ENCODE measurements around the gene TNMD. TPM values are rescaled to one million over a fixed set of nuclear protein-coding genes. Genes with fewer than 3 reads are reported as not detected.

Gene TNMD
- total RNA-seq, 1 experiment from 2014 or later, result not detected

GRCh38 chrX:100593126-100593525 lies 8.4 kb downstream of the TNMD start:
- BruUV-seq (replicated peaks), result no TSS peak
- H3K27ac Mint-ChIP-seq (ENCODE audit: unreplicated experiment), result no peak overlapping the region
- DNase-seq, result no peak
- no peak for TF ChIP-seq CTCF (IDR thresholded peaks at IDR 0.05; ENCODE audit: unreplicated experiment)
- H3K4me1 Mint-ChIP-seq (ENCODE audit: low read depth, unreplicated experiment), result no peaks in the 10 kb centered on the region
- H3K27me3 Mint-ChIP-seq (ENCODE audit: unreplicated experiment), result peaks cover 54% of the 10 kb centered on the region
- intact Hi-C loops (cut with micrococcal nuclease; ENCODE audit: unreplicated experiment), result no loop called here
- CTCF ChIA-PET, result no interaction called here
- H3K4me3 Mint-ChIP-seq (ENCODE audit: low read depth, unreplicated experiment), result no peak overlapping the region
- H3K9me3 Mint-ChIP-seq (ENCODE audit: low read depth, unreplicated experiment), result no peaks in the 10 kb centered on the region
- H3K36me3 Mint-ChIP-seq (ENCODE audit: insufficient read depth, unreplicated experiment), result no peaks in the 10 kb centered on the region

- peaks cover 51% of the 10 kb centered on the region for H3K27me3 Mint-ChIP-seq (ENCODE audit: unreplicated experiment)
Measured at GRCh38 chrX:100593581-100593980, 8.8 kb downstream of the TNMD start.

GRCh38 chrX:100596601-100597000 lies 11.9 kb downstream of the TNMD start:
- Mint-ChIP-seq H3K27ac (ENCODE audit: unreplicated experiment) (no peak overlapping the region), H3K4me3 (ENCODE audit: low read depth, unreplicated experiment) (no peak overlapping the region), H3K27me3 (ENCODE audit: unreplicated experiment) (peaks cover 33% of the 10 kb centered on the region), H3K36me3 (ENCODE audit: insufficient read depth, unreplicated experiment) (no peaks in the 10 kb centered on the region), H3K4me1 (ENCODE audit: low read depth, unreplicated experiment) (no peaks in the 10 kb centered on the region), H3K9me3 (ENCODE audit: low read depth, unreplicated experiment) (no peaks in the 10 kb centered on the region)
- no peak for DNase-seq
- CTCF ChIA-PET, result no interaction called here
- no TSS peak for BruUV-seq (replicated peaks)
- intact Hi-C loops (cut with micrococcal nuclease; ENCODE audit: unreplicated experiment), result no loop called here
- no peak for TF ChIP-seq CTCF (IDR thresholded peaks at IDR 0.05; ENCODE audit: unreplicated experiment)

More at GRCh38 chrX:100593581-100593980, 8.8 kb downstream of the TNMD start:
- H3K36me3 Mint-ChIP-seq (ENCODE audit: insufficient read depth, unreplicated experiment), result no peaks in the 10 kb centered on the region
- H3K27ac Mint-ChIP-seq (ENCODE audit: unreplicated experiment), result no peak overlapping the region
- DNase-seq, result no peak
- intact Hi-C loops (cut with micrococcal nuclease; ENCODE audit: unreplicated experiment), result no loop called here
- BruUV-seq (replicated peaks), result no TSS peak
- H3K4me1 Mint-ChIP-seq (ENCODE audit: low read depth, unreplicated experiment), result no peaks in the 10 kb centered on the region
- no peak for TF ChIP-seq CTCF (IDR thresholded peaks at IDR 0.05; ENCODE audit: unreplicated experiment)
- H3K4me3 Mint-ChIP-seq (ENCODE audit: low read depth, unreplicated experiment), result no peak overlapping the region
- CTCF ChIA-PET, result no interaction called here
- no peaks in the 10 kb centered on the region for H3K9me3 Mint-ChIP-seq (ENCODE audit: low read depth, unreplicated experiment)

GRCh38 chrX:100599456-100599855 lies 14.7 kb downstream of the TNMD start:
- CTCF ChIA-PET, result no interaction called here
- DNase-seq, result no peak
- Mint-ChIP-seq H3K4me3 (ENCODE audit: low read depth, unreplicated experiment) (no peak overlapping the region), H3K27me3 (ENCODE audit: unreplicated experiment) (peaks cover 27% of the 10 kb centered on the region), H3K4me1 (ENCODE audit: low read depth, unreplicated experiment) (no peaks in the 10 kb centered on the region), H3K27ac (ENCODE audit: unreplicated experiment) (no peak overlapping the region), H3K36me3 (ENCODE audit: insufficient read depth, unreplicated experiment) (no peaks in the 10 kb centered on the region), H3K9me3 (ENCODE audit: low read depth, unreplicated experiment) (no peaks in the 10 kb centered on the region)
- TF ChIP-seq CTCF (IDR thresholded peaks at IDR 0.05; ENCODE audit: unreplicated experiment), result no peak
- no TSS peak for BruUV-seq (replicated peaks)
- intact Hi-C loops (cut with micrococcal nuclease; ENCODE audit: unreplicated experiment), result no loop called here
